ENCODE data around the gene EZH1.

Gene EZH1

GRCh38 chr17:42709561-42709960 lies 35.3 kb downstream of the EZH1 start:
- DNase-seq (ENCODE audit: low spot score): no peak

- no peak for DNase-seq (ENCODE audit: low spot score)
Observed at GRCh38 chr17:42708588-42708987, 36.3 kb downstream of the EZH1 start.

- DNase-seq (ENCODE audit: low spot score): no peak
Observed at GRCh38 chr17:42706732-42707131, 38.1 kb downstream of the EZH1 start.

GRCh38 chr17:42704837-42705494 lies 39.9 kb downstream of the EZH1 start:
- DNase-seq (ENCODE audit: low spot score): no peak

GRCh38 chr17:42704490-42704836 lies 40.4 kb downstream of the EZH1 start:
- DNase-seq (ENCODE audit: low spot score): no peak

- no peak for DNase-seq (ENCODE audit: low spot score)
Observed at GRCh38 chr17:42702446-42702845, 42.4 kb downstream of the EZH1 start.

GRCh38 chr17:42700586-42701289 lies 44.1 kb downstream of the EZH1 start:
- DNase-seq (ENCODE audit: low spot score): no peak

GRCh38 chr17:42699415-42699740 lies 45.5 kb downstream of the EZH1 start:
- DNase-seq (ENCODE audit: low spot score): no peak

- peak; percentile 95 for DNase-seq (ENCODE audit: low spot score)
Observed at GRCh38 chr17:42698736-42699414, 46.0 kb downstream of the EZH1 start.

GRCh38 chr17:42697108-42697811 lies 47.6 kb downstream of the EZH1 start:
- no peak for DNase-seq (ENCODE audit: low spot score)

- no peak for DNase-seq (ENCODE audit: low spot score)
Observed at GRCh38 chr17:42695500-42695899, 49.3 kb downstream of the EZH1 start.

- no peak for DNase-seq (ENCODE audit: low spot score)
Observed at GRCh38 chr17:42694524-42694923, 50.3 kb downstream of the EZH1 start.

- no peak for DNase-seq (ENCODE audit: low spot score)
Observed at GRCh38 chr17:42692489-42692888, 52.4 kb downstream of the EZH1 start.

GRCh38 chr17:42691021-42691545 lies 53.8 kb downstream of the EZH1 start:
- DNase-seq (ENCODE audit: low spot score): no peak

- no peak for DNase-seq (ENCODE audit: low spot score)
Observed at GRCh38 chr17:42690596-42690995, 54.2 kb downstream of the EZH1 start.

GRCh38 chr17:42687707-42688320 lies 57.0 kb downstream of the EZH1 start:
- DNase-seq (ENCODE audit: low spot score): no peak

GRCh38 chr17:42686520-42687128 lies 58.2 kb downstream of the EZH1 start:
- DNase-seq (ENCODE audit: low spot score): no peak

GRCh38 chr17:42685831-42686230 lies 59.0 kb downstream of the EZH1 start:
- no peak for DNase-seq (ENCODE audit: low spot score)

- no peak for DNase-seq (ENCODE audit: low spot score)
Observed at GRCh38 chr17:42684929-42685556, 59.8 kb downstream of the EZH1 start.

GRCh38 chr17:42683407-42684034 lies 61.3 kb downstream of the EZH1 start:
- DNase-seq (ENCODE audit: low spot score): no peak
